Muscle layer of duodenum (tissue), 2 donors: ENCODE results near the gene PCID2.

Experiments
- H3K27ac ChIP-seq: one replicate; pipeline ENCODE4 v1.7.0; 2013; ENCODE audit warnings: mild to moderate bottlenecking, low read length
- H3K27me3 ChIP-seq: one replicate; pipeline ENCODE4 v1.7.0; 2013; ENCODE audit warnings: low read depth, mild to moderate bottlenecking, control low read depth, low read length
- H3K36me3 ChIP-seq, 2 donors: one replicate each; pipeline ENCODE4 v1.7.0; 2013; ENCODE audit warnings: low read length in 2 of 2, control low read depth in 1 of 2, mild to moderate bottlenecking in 1 of 2; ENCODE audit not compliant: insufficient read depth in 2 of 2, control insufficient read depth in 1 of 2
- H3K4me1 ChIP-seq, 2 donors: one replicate each; pipeline ENCODE4 v1.7.0; 2013; ENCODE audit warnings: low read length in 2 of 2, mild to moderate bottlenecking in 2 of 2, control low read depth in 1 of 2, moderate library complexity in 1 of 2; ENCODE audit not compliant: insufficient read depth in 2 of 2, control insufficient read depth in 1 of 2
- H3K4me3 ChIP-seq, 2 donors: one replicate each; pipeline ENCODE4 v1.7.0; 2013; ENCODE audit warnings: low read length in 2 of 2, low read depth in 1 of 2, mild to moderate bottlenecking in 1 of 2
- H3K9me3 ChIP-seq, 2 donors: one replicate each; pipeline ENCODE4 v1.7.0; 2013; ENCODE audit warnings: low read length in 2 of 2, control low read depth in 1 of 2, mild to moderate bottlenecking in 1 of 2; ENCODE audit not compliant: control insufficient read depth in 1 of 2
- donor health status: healthy.

The PCID2 gene

DNA sequence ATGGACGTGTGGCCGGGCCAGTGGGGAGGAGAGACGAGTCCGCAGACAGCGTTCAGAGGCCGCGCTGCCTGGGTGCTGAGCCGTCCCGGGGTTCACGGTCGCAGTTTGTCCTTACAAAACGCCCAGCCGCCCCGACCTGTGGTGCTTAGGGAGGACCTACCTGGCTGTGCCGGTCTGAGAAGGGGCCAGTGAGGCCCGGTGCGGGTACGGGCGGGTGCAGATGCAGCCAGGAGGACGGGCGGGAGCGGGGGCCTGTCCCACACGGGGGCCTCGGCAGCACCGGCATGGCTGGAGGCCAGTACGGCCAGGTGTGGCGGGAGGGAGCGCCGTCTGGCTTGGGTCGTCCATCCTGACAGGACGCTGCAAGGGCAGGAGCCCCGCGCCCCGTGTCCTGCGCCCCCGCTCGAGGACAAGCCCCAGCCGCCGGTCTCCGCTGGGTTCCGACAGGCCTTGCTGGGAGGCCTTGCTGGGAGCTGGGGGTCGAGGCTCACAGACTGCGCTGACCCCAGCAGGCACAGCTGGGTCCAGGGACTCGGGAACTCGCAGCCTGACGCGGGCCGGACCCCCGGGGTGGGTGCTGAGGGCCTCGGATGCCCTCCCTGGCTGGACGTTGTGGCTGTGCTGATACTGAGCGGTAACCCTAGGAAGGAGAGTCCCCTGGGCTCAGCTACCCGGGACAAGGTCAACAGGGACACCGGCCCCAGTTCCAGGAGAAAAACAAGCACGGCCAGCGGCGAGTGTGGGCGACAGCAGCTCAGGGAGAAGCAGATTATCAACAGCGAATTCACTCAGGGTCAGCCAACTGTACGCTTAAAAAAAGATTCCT lies 55.3 kb downstream of the PCID2 start:
- Histone ChIP-seq H3K27me3 (no peaks in the 10 kb centered on the region), H3K4me3 (peak overlapping the region; percentile 53 to 58), H3K4me1 (peaks cover 0 to 11% of the 10 kb centered on the region in 2 donors), H3K9me3 (no peaks in the 10 kb centered on the region), H3K36me3 (no peaks in the 10 kb centered on the region), H3K27ac (peak overlapping the region; percentile 49)

DNA sequence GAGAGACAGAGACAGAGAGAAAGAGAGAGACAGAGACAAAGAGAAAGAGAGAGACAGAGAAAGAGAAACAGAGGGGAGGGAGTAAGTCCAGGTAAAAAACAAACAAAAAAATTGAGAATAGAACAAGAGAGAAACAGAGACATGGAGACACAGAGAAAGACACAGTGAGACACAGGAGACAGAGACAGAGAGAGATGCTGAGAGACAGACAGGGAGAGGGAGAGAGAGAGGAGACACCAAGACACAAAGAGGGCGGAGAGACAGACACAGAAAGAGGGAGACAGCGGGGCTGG lies 55.8 kb downstream of the PCID2 start:
- Histone ChIP-seq H3K27ac (no peak overlapping the region), H3K4me3 (peak overlapping the region; percentile 0 to 58), H3K4me1 (peaks cover 0 to 11% of the 10 kb centered on the region in 2 donors), H3K9me3 (no peaks in the 10 kb centered on the region), H3K27me3 (no peaks in the 10 kb centered on the region), H3K36me3 (no peaks in the 10 kb centered on the region)

DNA sequence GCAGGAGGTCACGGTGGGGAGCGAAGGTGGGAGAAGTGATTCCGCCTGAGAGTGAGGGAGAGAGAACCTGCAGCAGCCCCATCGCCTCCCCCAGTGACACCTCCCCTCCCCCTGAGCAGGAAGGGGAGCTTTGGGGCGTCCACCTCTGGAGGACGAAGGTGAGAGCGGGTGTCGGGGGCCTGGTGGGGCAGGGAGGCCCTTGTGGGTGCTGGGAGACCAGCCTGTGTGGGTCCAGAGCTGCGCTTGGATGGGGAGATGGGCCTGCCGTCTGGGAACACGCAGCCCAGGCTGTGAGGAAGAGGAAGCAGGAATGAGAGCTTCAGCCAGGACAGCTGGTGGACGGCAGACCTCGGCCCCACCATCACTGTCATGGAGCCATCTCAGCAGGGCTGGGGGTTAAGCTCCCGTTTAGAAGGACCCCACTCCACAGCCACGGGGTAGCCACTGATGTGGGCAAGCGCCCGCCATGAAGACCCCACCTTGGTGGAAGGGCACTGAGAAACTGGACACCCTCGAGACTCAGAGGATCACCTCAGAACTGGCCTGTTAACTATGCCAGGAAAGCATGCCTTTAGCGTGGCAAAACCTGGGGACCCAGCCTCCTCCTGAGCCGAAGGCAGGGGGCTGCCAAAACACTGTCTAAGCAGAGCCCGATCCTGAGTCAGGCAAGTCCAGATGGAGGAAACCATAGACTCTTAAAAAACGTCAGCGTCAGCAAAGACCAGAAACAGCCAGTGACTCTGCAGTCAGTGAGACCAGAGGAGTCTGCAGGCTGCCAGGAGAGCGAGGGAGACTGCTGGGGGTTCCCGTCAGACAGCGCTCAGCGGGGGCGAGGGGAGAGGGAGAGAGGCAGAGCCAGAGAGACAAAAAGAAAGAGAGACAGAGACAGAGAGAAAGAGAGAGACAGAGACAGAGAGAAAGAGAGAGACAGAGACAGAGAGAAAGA lies 56.5 kb downstream of the PCID2 start:
- Histone ChIP-seq H3K4me3 (peak overlapping the region; percentile 0 to 58), H3K27ac (no peak overlapping the region), H3K36me3 (no peaks in the 10 kb centered on the region), H3K9me3 (no peaks in the 10 kb centered on the region), H3K27me3 (no peaks in the 10 kb centered on the region), H3K4me1 (peaks cover 0 to 11% of the 10 kb centered on the region in 2 donors)

DNA sequence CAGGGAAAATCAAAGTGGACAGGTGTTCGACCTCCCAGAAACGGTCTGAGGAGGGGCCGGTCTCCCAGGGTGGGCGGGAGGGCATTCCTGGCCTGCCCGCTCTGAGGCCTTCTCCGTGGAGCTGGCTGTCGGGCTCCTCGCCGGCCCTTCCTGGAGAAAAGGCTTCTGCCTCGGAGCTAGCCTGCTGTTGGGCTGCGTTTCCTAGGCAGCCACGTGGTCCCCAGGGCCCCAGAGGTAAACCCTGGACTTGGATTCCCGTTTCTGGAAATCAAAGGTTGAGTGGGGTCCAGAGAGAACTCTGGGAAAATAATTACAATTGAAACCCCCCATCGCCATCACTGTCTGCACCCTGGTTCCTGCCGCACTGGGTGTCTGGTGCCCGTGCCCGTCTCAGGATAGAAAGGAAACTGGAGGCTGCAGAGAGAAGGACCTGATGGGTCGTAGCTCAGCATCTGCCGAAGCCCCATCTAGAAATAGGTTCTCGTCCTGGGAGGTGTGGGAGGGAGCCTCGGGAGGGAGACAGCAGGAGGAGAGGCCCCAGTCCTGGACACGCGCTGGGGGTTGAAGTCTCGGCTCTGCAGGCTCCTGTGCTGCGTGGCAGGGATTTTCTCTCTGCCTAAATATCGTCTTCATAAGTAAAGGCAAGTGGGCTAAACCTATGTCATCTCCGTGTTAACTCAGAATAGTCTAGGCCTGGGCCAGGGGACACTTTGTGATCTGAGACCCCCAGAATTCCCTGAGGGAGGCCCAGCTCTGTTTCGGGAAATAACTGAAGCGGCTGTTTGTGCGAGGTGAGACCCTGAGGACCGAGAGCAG lies 57.7 kb downstream of the PCID2 start:
- Histone ChIP-seq H3K27me3 (no peaks in the 10 kb centered on the region), H3K4me1 (peaks cover 0 to 11% of the 10 kb centered on the region in 2 donors), H3K9me3 (no peaks in the 10 kb centered on the region), H3K4me3 (no peak overlapping the region), H3K36me3 (no peaks in the 10 kb centered on the region), H3K27ac (no peak overlapping the region)

DNA sequence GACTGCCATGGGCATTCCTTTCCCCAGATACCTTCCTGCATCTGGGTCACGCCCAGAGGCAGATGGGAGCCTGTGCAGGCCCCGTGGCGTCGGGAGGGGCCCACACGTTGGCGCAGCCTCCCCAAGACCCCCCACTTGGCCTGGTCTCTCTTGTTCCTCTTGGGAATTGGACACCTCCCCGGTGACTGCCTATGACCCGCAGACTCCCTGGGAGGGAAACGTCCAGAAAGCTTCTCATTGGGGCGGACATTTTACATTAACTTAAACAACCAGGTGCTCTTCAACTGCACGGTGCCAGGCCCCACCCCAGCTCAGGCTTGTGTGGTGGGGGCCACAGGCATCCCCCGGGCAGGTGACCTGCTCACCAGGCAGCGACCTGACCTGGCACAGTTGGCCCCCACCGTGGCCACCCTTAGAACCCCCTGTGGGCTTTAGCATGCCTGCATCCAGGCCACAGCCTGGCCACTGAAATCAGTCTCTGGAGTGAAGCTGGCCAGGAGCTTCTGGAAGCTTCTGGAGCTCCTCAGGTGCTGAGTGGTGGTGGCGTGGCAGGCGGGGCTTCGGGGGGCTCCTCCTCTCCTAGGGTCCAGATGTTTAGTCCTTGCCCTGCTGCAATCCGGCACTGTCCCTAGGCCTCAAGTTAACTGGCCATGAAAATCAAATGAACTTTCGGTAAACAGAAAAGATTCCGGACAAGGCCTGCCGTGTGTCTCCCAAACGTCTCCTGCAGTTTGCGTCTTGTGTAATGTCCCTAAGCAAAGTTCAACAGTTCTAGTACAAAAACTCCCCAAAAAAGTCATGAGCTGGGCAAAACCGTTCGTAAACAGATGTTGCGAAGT lies 58.5 kb downstream of the PCID2 start:
- Histone ChIP-seq H3K36me3 (no peaks in the 10 kb centered on the region), H3K4me1 (peaks cover 0 to 11% of the 10 kb centered on the region in 2 donors), H3K4me3 (no peak overlapping the region), H3K27me3 (no peaks in the 10 kb centered on the region), H3K27ac (no peak overlapping the region), H3K9me3 (no peaks in the 10 kb centered on the region)

DNA sequence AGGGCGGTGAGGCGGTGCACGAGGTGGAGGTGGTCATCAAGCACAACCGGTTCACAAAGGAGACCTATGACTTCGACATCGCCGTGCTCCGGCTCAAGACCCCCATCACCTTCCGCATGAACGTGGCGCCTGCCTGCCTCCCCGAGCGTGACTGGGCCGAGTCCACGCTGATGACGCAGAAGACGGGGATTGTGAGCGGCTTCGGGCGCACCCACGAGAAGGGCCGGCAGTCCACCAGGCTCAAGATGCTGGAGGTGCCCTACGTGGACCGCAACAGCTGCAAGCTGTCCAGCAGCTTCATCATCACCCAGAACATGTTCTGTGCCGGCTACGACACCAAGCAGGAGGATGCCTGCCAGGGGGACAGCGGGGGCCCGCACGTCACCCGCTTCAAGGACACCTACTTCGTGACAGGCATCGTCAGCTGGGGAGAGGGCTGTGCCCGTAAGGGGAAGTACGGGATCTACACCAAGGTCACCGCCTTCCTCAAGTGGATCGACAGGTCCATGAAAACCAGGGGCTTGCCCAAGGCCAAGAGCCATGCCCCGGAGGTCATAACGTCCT lies 59.4 kb downstream of the PCID2 start:
- no peaks in the 10 kb centered on the region for H3K36me3 ChIP-seq
- peaks cover 0 to 11% of the 10 kb centered on the region in 2 donors for H3K4me1 ChIP-seq
- H3K4me3 ChIP-seq: no peak overlapping the region
- no peaks in the 10 kb centered on the region for H3K27me3 ChIP-seq
- H3K9me3 ChIP-seq: no peaks in the 10 kb centered on the region
- H3K27ac ChIP-seq: no peak overlapping the region

DNA sequence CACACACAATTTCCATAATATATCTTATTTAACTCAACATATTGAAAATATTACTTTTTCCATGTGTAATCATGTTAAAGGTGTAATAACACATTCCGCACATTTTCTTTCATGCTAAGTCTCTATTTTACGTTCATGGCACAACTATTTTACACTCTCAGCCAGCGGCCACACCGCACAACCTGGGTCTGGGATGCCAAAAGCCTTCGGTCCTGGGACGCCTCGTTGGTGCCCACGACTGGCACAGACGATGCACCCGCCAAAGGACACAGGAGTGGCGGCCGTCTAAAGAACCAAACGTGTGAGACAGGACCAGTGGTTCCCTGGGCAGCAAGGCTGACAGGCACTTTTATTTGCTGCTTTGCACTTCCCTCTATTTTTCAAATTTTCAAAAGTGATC lies 60.1 kb downstream of the PCID2 start:
- H3K4me1 ChIP-seq: peaks cover 0 to 9% of the 10 kb centered on the region in 2 donors
- no peak overlapping the region for H3K27ac ChIP-seq
- no peaks in the 10 kb centered on the region for H3K9me3 ChIP-seq
- no peak overlapping the region for H3K4me3 ChIP-seq
- no peaks in the 10 kb centered on the region for H3K36me3 ChIP-seq
- H3K27me3 ChIP-seq: no peaks in the 10 kb centered on the region

DNA sequence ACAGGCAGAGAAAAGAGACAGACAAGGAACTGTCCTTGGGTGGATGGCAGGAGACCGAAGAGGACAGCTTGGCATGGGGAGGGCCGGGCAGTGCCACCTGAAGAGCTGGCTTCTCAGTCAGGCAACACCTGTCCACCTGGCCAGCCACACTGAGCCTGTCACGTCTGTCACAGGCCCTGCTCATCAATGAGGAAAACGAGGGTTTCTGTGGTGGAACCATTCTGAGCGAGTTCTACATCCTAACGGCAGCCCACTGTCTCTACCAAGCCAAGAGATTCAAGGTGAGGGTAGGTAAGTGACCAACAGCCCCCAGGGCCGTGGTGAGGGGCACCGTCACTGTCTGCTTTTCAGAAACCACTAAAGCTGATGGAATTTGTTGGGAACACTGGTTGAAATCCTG lies 61.3 kb downstream of the PCID2 start:
- no peak overlapping the region for H3K27ac ChIP-seq
- no peaks in the 10 kb centered on the region for H3K9me3 ChIP-seq
- H3K4me1 ChIP-seq: no peaks in the 10 kb centered on the region
- no peaks in the 10 kb centered on the region for H3K36me3 ChIP-seq
- no peak overlapping the region for H3K4me3 ChIP-seq
- no peaks in the 10 kb centered on the region for H3K27me3 ChIP-seq

DNA sequence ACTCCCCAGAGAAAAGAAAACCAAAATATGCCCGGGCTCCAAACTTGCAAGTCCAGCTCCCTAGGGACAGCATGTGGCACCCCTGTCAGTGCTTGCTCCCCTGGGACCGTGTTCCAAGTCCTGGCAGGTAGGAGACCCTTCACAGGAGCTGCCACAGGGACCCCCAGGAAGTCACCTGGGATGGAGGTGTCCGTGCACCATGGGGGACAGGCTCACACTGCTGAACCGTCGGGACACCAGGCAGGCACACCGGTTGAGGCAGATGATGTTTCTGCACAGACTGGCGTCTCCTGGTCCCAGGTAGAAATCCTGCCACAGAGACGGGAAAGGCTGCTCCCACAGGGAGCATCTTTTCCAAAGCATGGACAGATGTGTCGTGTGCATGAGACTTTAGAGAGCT lies 61.7 kb downstream of the PCID2 start:
- no peaks in the 10 kb centered on the region for H3K36me3 ChIP-seq
- no peak overlapping the region for H3K4me3 ChIP-seq
- H3K27ac ChIP-seq: no peak overlapping the region
- no peaks in the 10 kb centered on the region for H3K4me1 ChIP-seq
- H3K9me3 ChIP-seq: no peaks in the 10 kb centered on the region
- H3K27me3 ChIP-seq: no peaks in the 10 kb centered on the region

DNA sequence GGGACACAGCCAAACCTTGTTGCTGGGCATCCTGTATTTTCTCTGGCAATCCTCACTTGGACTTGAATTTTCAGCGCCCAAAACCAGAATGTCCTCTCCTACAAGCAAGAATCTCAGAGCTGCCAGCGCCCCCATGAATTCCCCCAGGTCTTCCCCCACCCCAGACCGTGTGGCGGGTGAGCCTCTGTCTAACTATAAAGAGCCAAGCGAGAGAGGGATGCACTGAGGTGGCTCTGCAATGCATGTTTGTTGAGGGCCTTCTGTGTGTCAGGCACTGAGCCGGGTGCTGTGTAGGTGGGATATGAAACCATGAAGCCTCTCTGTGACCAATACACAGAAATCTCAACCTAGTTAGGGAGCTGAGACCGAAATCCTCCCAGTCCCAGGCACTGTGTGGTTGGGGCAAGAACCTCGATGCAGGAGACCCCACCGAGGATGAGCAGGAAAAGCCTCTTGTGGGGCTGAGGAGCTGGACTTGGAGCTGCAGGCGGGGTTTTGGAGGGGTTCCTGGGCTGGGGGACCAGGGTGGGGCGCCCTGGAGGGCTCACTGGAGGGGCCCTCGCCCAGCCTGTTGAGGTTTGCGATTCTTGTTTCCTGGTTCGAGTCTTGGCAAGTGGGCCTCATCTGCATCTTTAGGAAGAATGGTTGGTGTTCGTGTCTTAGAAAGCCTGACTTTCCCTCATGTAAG lies 62.4 kb downstream of the PCID2 start:
- Histone ChIP-seq H3K4me1 (no peaks in the 10 kb centered on the region), H3K27me3 (no peaks in the 10 kb centered on the region), H3K4me3 (no peak overlapping the region), H3K9me3 (no peaks in the 10 kb centered on the region), H3K27ac (no peak overlapping the region), H3K36me3 (no peaks in the 10 kb centered on the region)
